SIG-M5 (cell line): ENCODE results near the gene MAX.
"Not testable (repeated sequence)": the region's sequence is repeated elsewhere in the genome, so short reads cannot be mapped to it uniquely, and the experiment has no call there.

Experiments
- DNase-seq: peaks from one replicate; lab custom pipeline; 2025; lab: John Stamatoyannopoulos, UW

The MAX gene

DNA sequence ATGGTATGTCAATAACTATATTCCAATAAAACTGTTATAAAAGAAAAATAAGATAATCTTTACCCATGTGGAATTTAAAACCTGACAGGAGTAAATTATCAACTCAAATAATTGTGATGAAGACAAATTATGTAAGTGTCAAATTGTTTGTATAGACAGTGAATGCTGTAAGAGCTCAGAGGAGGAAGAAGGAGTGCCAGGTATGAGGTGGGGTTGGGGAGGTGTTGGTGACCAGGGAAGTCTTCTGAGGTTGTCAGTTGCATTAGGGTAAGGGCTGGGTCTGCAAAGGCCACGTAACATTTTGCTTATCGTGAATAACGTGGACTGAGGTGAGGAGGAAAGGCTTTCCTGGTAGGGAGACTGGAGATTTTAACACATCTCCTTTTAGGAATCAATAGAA is 2.5 kb upstream of the MAX start:
- DNase-seq = no peak

- DNase-seq = no peak
Observed at GRCh38 chr14:65103150-65103760, 938 bp upstream of the MAX start.

DNA sequence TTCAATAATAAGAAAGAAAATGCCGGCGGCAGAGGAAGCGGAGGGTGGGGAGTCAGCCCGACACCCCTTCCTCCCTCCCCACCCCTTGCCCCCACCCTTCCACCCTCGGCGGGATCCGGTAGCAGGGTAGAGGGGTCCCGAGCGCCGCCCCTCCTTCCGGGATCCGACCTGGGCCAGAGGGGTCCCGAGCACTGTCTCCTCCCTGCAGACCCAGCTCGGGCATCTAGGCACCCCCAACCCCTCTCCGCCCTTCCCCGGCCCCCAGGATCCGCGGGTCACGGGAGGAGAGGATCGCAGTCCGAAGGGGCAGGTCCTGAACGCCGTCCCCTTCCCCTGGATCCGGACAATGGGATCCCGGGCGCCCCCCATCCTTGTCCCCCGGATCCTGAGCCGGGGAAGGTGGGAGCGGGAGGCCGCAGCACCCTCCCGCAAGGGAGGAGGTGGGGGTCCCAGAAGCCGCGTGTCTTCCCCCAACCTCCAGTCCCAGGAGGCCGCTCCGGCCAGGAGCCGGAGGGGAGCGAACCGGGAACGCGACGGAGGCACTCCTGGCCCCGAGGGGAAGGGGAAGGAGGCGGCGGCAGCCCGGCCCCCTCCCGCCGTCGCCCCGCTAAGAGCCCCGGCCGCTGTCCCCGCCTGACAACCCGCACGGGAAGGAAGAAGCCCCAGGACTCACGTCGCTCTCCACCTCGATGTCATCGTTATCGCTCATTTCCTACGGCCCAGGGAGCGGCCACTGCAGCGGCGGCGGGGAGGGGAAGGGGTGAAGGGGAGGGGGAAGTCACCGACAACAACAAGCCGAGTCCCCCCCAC is 481 bp downstream of the MAX start:
- DNase-seq = no peak

GRCh38 chr14:65100922-65101541 is 1.3 kb downstream of the MAX start:
- no peak for DNase-seq

DNA sequence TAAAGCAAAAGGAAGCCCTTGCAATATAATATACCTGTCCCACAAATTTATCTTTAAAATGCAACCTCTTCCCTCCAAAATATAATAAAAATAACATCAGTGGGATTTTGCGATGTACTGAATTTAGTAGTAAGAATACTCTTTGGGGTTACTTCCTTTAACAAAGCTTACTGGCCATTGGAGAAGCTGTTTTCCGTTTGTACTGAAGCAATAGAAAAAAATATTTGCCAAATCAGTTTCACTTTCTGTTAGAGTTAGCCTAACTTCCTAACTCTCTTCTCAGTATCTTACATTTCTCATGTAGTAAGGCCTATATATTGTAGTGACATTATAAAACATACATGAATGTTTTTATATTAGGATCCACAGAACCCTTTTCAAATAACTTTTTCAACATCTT is 3.7 kb downstream of the MAX start:
- DNase-seq = peak; percentile 4

- DNase-seq = no peak
Observed at GRCh38 chr14:65096323-65097089, 5.8 kb downstream of the MAX start.

DNA sequence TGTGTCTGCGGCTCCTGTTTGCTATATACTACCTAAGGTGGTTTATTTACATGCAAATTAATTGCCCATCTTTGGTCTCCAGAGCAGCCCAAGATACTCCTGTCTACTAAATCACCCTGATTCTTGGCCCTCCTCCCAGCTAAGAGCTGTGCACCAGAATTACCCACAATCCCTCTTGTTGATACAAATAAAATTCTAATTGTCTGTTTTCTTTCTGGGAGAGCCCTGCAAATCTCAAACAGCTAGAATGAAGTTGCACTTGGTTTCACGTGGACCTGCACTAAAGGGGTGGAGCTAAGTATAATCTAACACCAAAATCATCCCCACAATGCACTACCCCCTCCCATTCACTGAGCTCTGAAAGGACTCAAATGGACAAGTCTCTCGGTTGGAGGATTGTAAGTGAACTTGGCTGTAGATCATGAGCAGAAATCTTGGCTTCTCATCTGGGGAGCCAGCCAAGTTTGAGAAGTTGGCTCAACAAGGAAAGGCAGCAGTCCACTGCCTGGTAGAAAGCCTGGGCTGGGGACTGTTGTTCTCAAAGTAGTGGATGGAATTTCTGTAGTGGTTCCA is 6.6 kb downstream of the MAX start:
- DNase-seq = no peak

DNA sequence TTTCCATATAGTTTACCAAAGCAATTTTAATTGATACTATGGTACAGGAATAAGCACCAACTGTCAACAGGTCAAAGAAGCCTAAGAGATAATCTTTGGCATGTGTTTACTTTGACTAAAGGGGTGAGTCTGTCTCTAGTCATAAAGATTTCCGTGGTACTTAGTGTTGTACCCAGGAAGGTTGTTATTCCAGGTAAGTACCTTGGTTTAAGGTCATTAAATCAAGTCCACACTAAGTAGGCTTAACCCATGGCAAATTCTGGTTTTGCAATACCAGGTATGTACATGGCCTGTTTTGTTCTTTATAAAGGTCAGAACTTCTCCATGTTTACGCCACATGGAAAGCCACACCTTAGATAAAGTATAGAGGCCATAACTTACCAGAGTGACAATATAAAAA is 10.0 kb downstream of the MAX start:
- no peak for DNase-seq

DNA sequence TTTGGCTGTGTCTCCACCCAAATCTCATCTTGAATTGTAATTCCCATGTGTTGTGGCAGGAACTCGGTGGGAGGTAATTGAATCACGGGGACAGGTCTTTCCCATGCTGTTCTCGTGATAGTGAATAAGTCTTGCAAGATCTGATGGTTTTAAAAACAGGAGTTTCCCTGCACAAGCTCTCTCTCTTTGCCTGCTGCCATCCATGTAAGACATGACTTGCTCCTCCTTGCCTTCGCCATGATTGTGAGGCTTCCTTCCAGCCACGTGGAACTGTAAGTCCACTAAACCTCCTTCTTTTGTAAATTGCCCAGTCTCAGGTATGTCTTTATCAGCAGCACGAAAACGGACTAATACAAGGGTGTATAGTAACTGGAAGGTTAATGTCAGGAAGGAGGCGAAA is 14.5 kb downstream of the MAX start:
- not testable (repeated sequence) for DNase-seq

GRCh38 chr14:65086686-65087085 is 15.6 kb downstream of the MAX start:
- DNase-seq = not testable (repeated sequence)

GRCh38 chr14:65084554-65085505 is 17.5 kb downstream of the MAX start:
- no peak for DNase-seq

- no peak for DNase-seq
Observed at GRCh38 chr14:65082930-65083329, 19.4 kb downstream of the MAX start.

GRCh38 chr14:65080960-65081747 is 21.2 kb downstream of the MAX start:
- no peak for DNase-seq

DNA sequence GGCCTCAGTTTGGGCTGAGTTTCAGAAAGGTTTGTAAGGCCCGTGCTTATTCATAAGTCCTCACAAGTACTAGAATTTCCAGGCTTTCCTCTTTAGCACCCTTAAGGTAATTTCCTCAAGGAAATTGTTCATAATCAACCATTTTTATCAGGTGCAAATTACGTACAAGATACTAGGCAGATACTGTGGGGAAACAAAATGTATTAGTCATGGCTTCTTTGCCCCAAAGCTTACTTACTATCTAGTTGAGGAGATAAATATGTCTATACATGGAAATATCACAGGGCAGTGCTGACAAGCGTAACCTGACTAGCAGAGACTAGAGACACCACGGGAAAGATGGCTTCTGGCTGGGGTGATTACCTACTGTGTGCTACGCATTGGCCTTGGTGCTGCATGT is 22.5 kb downstream of the MAX start:
- DNase-seq = no peak

GRCh38 chr14:65079201-65079600 is 23.1 kb downstream of the MAX start:
- no peak for DNase-seq

- no peak for DNase-seq
Observed at GRCh38 chr14:65077318-65077717, 25.0 kb downstream of the MAX start.

DNA sequence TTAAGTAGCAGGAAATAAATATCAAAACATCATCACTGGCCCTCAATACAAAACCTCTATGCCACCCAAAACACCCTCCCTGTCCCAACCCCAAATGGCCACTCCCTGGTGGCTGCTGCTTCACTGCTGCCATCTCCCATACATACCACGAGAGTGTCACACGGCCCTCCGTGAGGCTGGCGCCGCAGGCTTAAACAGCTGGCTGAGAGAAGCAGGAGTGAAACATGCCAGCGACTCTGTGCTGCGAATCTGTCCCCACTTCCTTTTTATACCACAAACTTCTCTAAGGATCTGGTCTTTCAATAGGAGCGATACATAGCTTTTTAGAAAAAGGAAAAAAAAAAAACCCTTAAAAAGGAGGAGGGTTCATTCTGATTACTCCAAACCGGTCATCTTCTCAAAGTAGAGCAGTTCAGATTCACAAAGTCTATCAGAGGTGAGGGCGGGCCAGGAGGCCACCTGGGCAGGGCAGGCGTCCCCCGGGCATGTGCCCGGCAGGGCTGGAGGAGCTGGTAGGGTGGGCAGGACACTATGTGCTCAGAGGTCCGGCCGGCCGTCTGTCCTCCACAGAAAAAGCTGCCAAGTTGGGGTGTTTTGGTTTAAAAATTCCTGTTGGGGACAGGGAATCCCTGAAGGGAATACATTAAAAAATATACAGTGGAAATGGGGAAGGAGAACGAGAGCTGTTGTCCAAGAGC is 26.5 kb downstream of the MAX start:
- no peak for DNase-seq

DNA sequence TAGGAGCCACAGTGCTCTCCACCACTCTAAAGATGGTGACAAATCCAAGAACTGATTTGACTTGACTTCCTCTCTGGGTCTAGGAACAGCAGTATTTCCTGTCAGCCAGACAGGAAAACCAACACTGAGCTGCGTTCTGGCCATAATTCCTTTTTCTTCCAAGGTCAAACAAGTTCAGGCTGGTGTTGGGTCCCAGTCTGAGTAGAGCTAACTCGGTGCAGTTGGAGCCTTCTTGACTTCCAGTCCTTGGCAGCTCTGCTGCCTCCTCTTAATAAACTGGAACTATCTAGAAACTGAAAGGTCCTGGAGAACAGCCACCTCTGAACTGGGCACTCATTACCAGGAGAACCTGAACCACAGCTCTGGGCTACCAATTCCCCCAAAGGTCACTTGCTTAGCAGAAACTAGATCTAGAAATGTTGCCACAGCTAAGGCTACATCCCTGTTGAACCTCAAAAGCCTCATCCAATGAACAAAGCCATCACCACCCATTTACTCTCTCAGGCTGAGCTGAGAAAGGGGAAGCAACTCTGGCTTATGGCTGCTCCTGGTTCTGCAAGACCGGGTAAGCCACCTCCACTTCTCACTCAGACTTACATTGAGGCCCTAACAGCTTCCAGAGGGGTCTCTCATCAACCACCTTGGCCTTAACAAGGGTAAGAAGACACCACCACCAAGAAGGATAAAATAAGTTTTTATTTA is 27.7 kb downstream of the MAX start:
- no peak for DNase-seq

GRCh38 chr14:65073605-65074201 is 28.6 kb downstream of the MAX start:
- no peak for DNase-seq
